Neural cell (in vitro differentiated cells): ENCODE measurements around the gene ARHGEF7. TPM values are rescaled to one million over a fixed set of nuclear protein-coding genes. Genes with fewer than 3 reads are reported as not detected.

Experiments used
- H2AFZ ChIP-seq: fragments of 200-600, 300-800 bp; sonication (generic), shearing (Covaris generic); 2 replicates; pipeline ENCODE4 v1.6.0; 2014; ENCODE audit warnings: low read depth, mild to moderate bottlenecking, antibody characterized with exemption, low read length, moderate library complexity
- H3F3A ChIP-seq: fragments of 200-600 bp; shearing (Covaris generic); 2 replicates; pipeline ENCODE4 v1.6.1; 2016; ENCODE audit warnings: mild to moderate bottlenecking, moderate library complexity, mixed read lengths, antibody characterized with exemption, low read length; ENCODE audit not compliant: insufficient read depth, poor library complexity, severe bottlenecking
- H3K27ac ChIP-seq: fragments of 200-600, 300-800 bp; sonication (generic), shearing (Covaris generic); 2 replicates; pipeline ENCODE4 v1.5.1; 2014; ENCODE audit warnings: mild to moderate bottlenecking, low read length, moderate library complexity
- H3K27me3 ChIP-seq: fragments of 300-800, 200-600 bp; sonication (generic), shearing (Covaris generic); 2 replicates; pipeline ENCODE4 v1.6.0; 2014; ENCODE audit warnings: mild to moderate bottlenecking, low read depth, low read length, moderate library complexity; ENCODE audit not compliant: insufficient read depth
- H3K36me3 ChIP-seq: fragments of 300-800, 200-600 bp; sonication (generic), shearing (Covaris generic); 2 replicates; pipeline ENCODE4 v1.5.1; 2014; ENCODE audit warnings: mild to moderate bottlenecking, antibody characterized with exemption, low read length, moderate library complexity; ENCODE audit not compliant: insufficient read depth
- H3K4me2 ChIP-seq: fragments of 300-800, 200-600 bp; sonication (generic), shearing (Covaris generic); 2 replicates; pipeline ENCODE4 v1.6.0; 2014; ENCODE audit warnings: mild to moderate bottlenecking, low read length
- H3K4me3 ChIP-seq: fragments of 300-800, 200-600 bp; sonication (generic), shearing (Covaris generic); 2 replicates; pipeline ENCODE4 v1.5.1; 2014; ENCODE audit warnings: mild to moderate bottlenecking, low read length, moderate library complexity
- H3K79me2 ChIP-seq: fragments of 200-600 bp; shearing (Covaris generic); replicated peaks from 2 replicates; pipeline ENCODE4 v1.6.0; 2014; ENCODE audit warnings: mild to moderate bottlenecking, low read length, moderate library complexity; ENCODE audit not compliant: insufficient read depth
- H3K9ac ChIP-seq: fragments of 300-800, 200-600 bp; sonication (generic), shearing (Covaris generic); 2 replicates; pipeline ENCODE4 v1.6.1; 2016; ENCODE audit warnings: mild to moderate bottlenecking, low read length, mixed read lengths
- H3K9me2 ChIP-seq: fragments of 200-600 bp; shearing (Covaris generic); 2 replicates; pipeline ENCODE4 v1.6.1; 2016; ENCODE audit warnings: mild to moderate bottlenecking, low read length, mixed read lengths; ENCODE audit not compliant: insufficient read depth
- H3K9me3 ChIP-seq: fragments of 200-600, 300-800 bp; sonication (generic), shearing (Covaris generic); 2 replicates; pipeline ENCODE4 v1.6.1; 2016; ENCODE audit warnings: mild to moderate bottlenecking, mixed run types, low read length, moderate library complexity, mixed read lengths
- H4K20me1 ChIP-seq: fragments of 200-600 bp; shearing (Covaris generic); 2 replicates; pipeline ENCODE4 v1.6.1; 2016; ENCODE audit warnings: mild to moderate bottlenecking, mixed run types; ENCODE audit not compliant: insufficient read depth
- CTCF ChIP-seq: fragments of 450-650 bp; IDR thresholded peaks from 2 replicates; pipeline ENCODE4 v1.5.1; 2014; ENCODE audit warnings: antibody characterized with exemption, mild to moderate bottlenecking, moderate library complexity; ENCODE audit not compliant: poor library complexity, severe bottlenecking
- EP300 ChIP-seq: fragments of 450-650 bp; conservative IDR thresholded peaks from 2 replicates; pipeline ENCODE4 v1.6.1; 2014; ENCODE audit warnings: antibody characterized with exemption, mild to moderate bottlenecking, moderate library complexity; ENCODE audit not compliant: poor library complexity, severe bottlenecking
- EZH2 ChIP-seq: fragments of 200-600, 300-800 bp; shearing (Covaris generic), sonication (generic); IDR thresholded peaks from 2 replicates; pipeline ENCODE4 v1.6.1; 2014; ENCODE audit warnings: antibody characterized with exemption, low read length, borderline replicate concordance, mild to moderate bottlenecking; ENCODE audit not compliant: insufficient read depth, poor library complexity, severe bottlenecking
- MXI1 ChIP-seq: fragments of 450-650 bp; conservative IDR thresholded peaks from 2 replicates; pipeline ENCODE4 v1.6.1; 2014; ENCODE audit warnings: antibody characterized with exemption, mild to moderate bottlenecking; ENCODE audit not compliant: poor library complexity, severe bottlenecking
- POLR2AphosphoS5 ChIP-seq: IDR thresholded peaks from 2 replicates; pipeline ENCODE4 v1.6.1; 2012
- RAD21 ChIP-seq: fragments of 450-650 bp; conservative IDR thresholded peaks from 2 replicates; pipeline ENCODE4 v1.6.1; 2014; ENCODE audit warnings: antibody characterized with exemption, mild to moderate bottlenecking, moderate library complexity
- REST ChIP-seq: IDR thresholded peaks from 2 replicates; pipeline ENCODE4 v1.6.1; 2012; ENCODE audit warnings: borderline replicate concordance
- SMC3 ChIP-seq: fragments of 450-650 bp; conservative IDR thresholded peaks from 2 replicates; pipeline ENCODE4 v1.6.1; 2014; ENCODE audit warnings: antibody characterized with exemption, mild to moderate bottlenecking, moderate library complexity; ENCODE audit not compliant: poor library complexity
- TAF1 ChIP-seq: IDR thresholded peaks from 2 replicates; pipeline ENCODE4 v1.6.1; 2012; ENCODE audit warnings: low read depth
- polyA plus RNA-seq: library from polyadenylated mRNA; depleted of rRNA; stranded (reverse); fragments of >200 nt; gene quantifications from 2 replicates; pipeline ENCODE4 v1.2.3, GENCODE V29; 2014

The ARHGEF7 gene
- polyA plus RNA-seq, 1 donor from 2014 or later = 155 TPM

- no peak overlapping the region for H3K4me3 ChIP-seq
- TF ChIP-seq TAF1 = no peak
- TF ChIP-seq POLR2AphosphoS5 = no peak
- no peak for TF ChIP-seq CTCF
- no peak for TF ChIP-seq SMC3
- no peak for TF ChIP-seq REST
- TF ChIP-seq EP300 = no peak
- no peak for TF ChIP-seq MXI1
- no peak for TF ChIP-seq EZH2
- no peak for TF ChIP-seq RAD21
- no peaks in the 10 kb centered on the region for H3K9me2 ChIP-seq
- no peaks in the 10 kb centered on the region for H3F3A ChIP-seq
- H3K79me2 ChIP-seq = no peaks in the 10 kb centered on the region
- H3K27ac ChIP-seq = no peak overlapping the region
- no peaks in the 10 kb centered on the region for H3K27me3 ChIP-seq
- H3K9me3 ChIP-seq = no peaks in the 10 kb centered on the region
- H3K9ac ChIP-seq = no peak overlapping the region
- H4K20me1 ChIP-seq = no peaks in the 10 kb centered on the region
- no peaks in the 10 kb centered on the region for H3K36me3 ChIP-seq
- no peak overlapping the region for H3K4me2 ChIP-seq
- no peak overlapping the region for H2AFZ ChIP-seq
Observed at GRCh38 chr13:111076155-111077013, 38.7 kb upstream of the ARHGEF7 start.

GRCh38 chr13:111079375-111079774, 35.7 kb upstream of the ARHGEF7 start:
- Histone ChIP-seq H3K9me2 (no peaks in the 10 kb centered on the region), H3K27me3 (no peaks in the 10 kb centered on the region), H2AFZ (no peak overlapping the region), H4K20me1 (no peaks in the 10 kb centered on the region), H3F3A (no peaks in the 10 kb centered on the region), H3K36me3 (no peaks in the 10 kb centered on the region), H3K4me3 (no peak overlapping the region), H3K9me3 (no peaks in the 10 kb centered on the region), H3K9ac (no peak overlapping the region), H3K27ac (no peak overlapping the region), H3K79me2 (no peaks in the 10 kb centered on the region), H3K4me2 (no peak overlapping the region)
- TF ChIP-seq EP300 = no peak
- TF ChIP-seq MXI1 = no peak
- no peak for TF ChIP-seq POLR2AphosphoS5
- no peak for TF ChIP-seq RAD21
- TF ChIP-seq CTCF = no peak
- TF ChIP-seq REST = no peak
- no peak for TF ChIP-seq TAF1
- no peak for TF ChIP-seq EZH2
- no peak for TF ChIP-seq SMC3
